Measurements from ENCODE around the gene IL1RAPL1. TPM values are rescaled to one million over a fixed set of nuclear protein-coding genes. Genes with fewer than 3 reads are reported as not detected.

Gene IL1RAPL1
- total RNA-seq, 4 donors from 2014 or later = 0.16 to 0.46 TPM; not detected in 2

DNA sequence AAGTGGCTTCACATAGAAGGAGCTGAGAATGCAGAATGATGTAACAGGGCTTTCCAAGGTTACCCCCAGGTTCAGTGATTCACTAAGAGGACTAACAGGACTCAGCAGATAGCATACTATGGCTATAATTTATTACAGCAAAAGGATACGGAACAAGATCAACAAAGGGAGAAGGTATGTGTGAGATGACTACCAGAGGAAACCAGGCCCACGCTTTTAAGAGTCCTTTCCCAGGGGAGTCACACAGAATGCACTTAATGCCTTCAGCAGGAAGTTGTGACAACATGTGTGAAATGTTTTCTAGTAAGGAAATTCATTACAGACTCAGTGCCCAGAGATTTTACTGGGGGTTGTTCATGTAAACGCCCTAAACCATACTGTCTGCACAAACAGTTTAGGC is 1254.5 kb downstream of the IL1RAPL1 start:
- ATAC-seq (no peak), DNase-seq (no peak)
- TF ChIP-seq POLR2A (IDR thresholded peaks at IDR 0.05) = no peak
- TF ChIP-seq, protein P1, sequence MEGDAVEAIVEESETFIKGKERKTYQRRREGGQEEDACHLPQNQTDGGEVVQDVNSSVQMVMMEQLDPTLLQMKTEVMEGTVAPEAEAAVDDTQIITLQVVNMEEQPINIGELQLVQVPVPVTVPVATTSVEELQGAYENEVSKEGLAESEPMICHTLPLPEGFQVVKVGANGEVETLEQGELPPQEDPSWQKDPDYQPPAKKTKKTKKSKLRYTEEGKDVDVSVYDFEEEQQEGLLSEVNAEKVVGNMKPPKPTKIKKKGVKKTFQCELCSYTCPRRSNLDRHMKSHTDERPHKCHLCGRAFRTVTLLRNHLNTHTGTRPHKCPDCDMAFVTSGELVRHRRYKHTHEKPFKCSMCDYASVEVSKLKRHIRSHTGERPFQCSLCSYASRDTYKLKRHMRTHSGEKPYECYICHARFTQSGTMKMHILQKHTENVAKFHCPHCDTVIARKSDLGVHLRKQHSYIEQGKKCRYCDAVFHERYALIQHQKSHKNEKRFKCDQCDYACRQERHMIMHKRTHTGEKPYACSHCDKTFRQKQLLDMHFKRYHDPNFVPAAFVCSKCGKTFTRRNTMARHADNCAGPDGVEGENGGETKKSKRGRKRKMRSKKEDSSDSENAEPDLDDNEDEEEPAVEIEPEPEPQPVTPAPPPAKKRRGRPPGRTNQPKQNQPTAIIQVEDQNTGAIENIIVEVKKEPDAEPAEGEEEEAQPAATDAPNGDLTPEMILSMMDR (IDR thresholded peaks at IDR 0.05 in 4 of 5, conservative IDR thresholded peaks at IDR 0.05 in 1 of 5) = no peak
- no peak overlapping the region for H3K27ac ChIP-seq
- in situ Hi-C loops (cut with MboI; ENCODE audit: low sequenced_read_pairs in 4 of 4) = no loop called here
- no peaks in the 10 kb centered on the region for H3K27me3 ChIP-seq
- H3K4me1 ChIP-seq = no peaks in the 10 kb centered on the region
- intact Hi-C loops (cut with DNase I; ENCODE audit: low total_unique reads) = no loop called here
- no peak overlapping the region for H3K4me3 ChIP-seq
- H3K36me3 ChIP-seq = no peaks in the 10 kb centered on the region
- no peaks in the 10 kb centered on the region for H3K9me3 ChIP-seq

DNA sequence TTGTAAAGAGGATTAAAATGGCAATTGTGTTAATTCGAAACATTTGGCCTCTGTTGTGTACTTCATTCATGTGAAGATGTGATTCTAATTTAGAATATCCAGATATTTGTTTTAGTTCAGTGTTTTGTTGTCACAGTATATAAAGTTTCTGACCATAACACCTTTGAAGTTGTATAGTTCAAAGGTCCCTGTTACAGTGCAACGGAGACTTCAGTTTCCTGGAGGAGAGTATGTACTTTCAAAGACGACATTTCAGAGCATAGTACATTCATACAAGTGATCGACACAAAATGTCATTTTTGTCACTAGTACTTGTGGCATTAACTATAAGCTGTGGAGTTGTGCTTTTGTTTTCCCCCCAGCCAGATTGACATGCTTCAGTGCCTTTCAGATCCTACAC is 1255.3 kb downstream of the IL1RAPL1 start:
- Histone ChIP-seq H3K36me3 (no peaks in the 10 kb centered on the region), H3K27me3 (no peaks in the 10 kb centered on the region), H3K9me3 (no peaks in the 10 kb centered on the region), H3K4me3 (no peak overlapping the region), H3K27ac (no peak overlapping the region), H3K4me1 (no peaks in the 10 kb centered on the region)
- DNase-seq (no peak), ATAC-seq (no peak)
- in situ Hi-C loops (cut with MboI; ENCODE audit: low sequenced_read_pairs in 4 of 4) = no loop called here
- intact Hi-C loops (cut with DNase I; ENCODE audit: low total_unique reads) = no loop called here
- TF ChIP-seq, protein P1 (IDR thresholded peaks at IDR 0.05 in 4 of 5, conservative IDR thresholded peaks at IDR 0.05 in 1 of 5) = no peak
- no peak for TF ChIP-seq POLR2A (IDR thresholded peaks at IDR 0.05)

DNA sequence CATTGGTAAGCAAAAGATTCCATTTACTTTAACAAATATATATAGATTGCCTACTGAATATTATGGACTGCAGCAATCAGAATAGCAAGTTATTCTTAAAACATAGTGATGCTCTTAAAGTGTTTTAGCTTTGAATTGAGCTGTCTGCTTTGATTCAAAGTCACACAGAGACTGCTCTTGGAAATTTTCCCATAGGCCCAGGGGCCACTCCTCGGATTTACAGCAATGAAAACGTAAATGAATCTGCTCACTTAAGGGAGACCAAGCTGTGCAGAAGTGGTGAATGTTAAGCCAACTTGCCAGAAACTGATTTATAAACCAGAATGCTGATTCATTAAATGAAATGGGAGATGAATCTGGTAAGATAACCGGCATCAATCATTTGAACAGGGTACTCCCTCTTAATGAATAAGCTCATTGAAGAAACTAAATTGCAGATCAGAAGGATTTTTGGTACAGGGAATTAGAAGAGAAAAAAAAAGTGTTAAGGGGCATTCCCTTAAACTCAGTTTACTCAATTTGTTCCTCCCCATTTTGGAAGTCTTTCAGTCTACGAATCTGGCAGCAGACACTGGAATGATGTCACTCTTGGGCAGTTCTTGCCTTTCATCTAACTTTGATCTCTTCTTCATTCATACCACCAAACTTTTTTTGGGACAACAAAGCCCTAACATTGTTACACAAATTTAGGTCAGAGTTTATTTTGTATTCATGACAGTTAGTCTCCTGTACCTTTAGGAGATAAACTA is 1264.8 kb downstream of the IL1RAPL1 start:
- DNase-seq = no peak
- Histone ChIP-seq H3K9me3 (no peaks in the 10 kb centered on the region), H3K27ac (no peak overlapping the region), H3K27me3 (no peaks in the 10 kb centered on the region), H3K4me3 (no peak overlapping the region), H3K36me3 (no peaks in the 10 kb centered on the region), H3K4me1 (no peaks in the 10 kb centered on the region)
- in situ Hi-C loops (cut with MboI; ENCODE audit: low sequenced_read_pairs in 4 of 4) (no loop called here), intact Hi-C loops (cut with DNase I; ENCODE audit: low total_unique reads) (no loop called here)
- TF ChIP-seq, protein P1 (IDR thresholded peaks at IDR 0.05 in 4 of 5, conservative IDR thresholded peaks at IDR 0.05 in 1 of 5) = no peak
- no peak for TF ChIP-seq POLR2A (IDR thresholded peaks at IDR 0.05)
- no peak for ATAC-seq

DNA sequence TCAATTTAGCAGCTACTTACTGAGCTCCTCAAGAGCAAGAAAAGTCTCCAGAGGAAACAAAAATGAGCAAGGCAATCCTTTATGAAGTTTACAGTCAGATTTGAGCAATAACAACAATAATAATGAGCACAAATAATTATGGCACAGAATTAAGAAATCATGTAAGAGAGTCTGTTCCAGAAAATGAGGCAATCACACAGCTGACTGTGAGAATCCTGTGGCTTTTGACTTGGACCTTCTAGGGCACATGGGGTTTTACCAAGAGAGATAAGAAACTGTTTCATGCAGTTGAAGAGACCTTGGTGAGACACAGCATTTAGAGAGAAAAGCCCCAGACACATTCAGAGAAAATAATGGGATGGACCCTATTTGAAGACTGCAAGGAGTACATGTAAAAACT is 1265.5 kb downstream of the IL1RAPL1 start:
- H3K27me3 ChIP-seq = no peaks in the 10 kb centered on the region
- ATAC-seq (no peak), DNase-seq (no peak)
- no peaks in the 10 kb centered on the region for H3K36me3 ChIP-seq
- TF ChIP-seq POLR2A (IDR thresholded peaks at IDR 0.05) = no peak
- TF ChIP-seq, protein P1 (IDR thresholded peaks at IDR 0.05 in 4 of 5, conservative IDR thresholded peaks at IDR 0.05 in 1 of 5) = no peak
- intact Hi-C loops (cut with DNase I; ENCODE audit: low total_unique reads) (no loop called here), in situ Hi-C loops (cut with MboI; ENCODE audit: low sequenced_read_pairs in 4 of 4) (no loop called here)
- no peak overlapping the region for H3K27ac ChIP-seq
- H3K9me3 ChIP-seq = no peaks in the 10 kb centered on the region
- no peak overlapping the region for H3K4me3 ChIP-seq
- no peaks in the 10 kb centered on the region for H3K4me1 ChIP-seq

DNA sequence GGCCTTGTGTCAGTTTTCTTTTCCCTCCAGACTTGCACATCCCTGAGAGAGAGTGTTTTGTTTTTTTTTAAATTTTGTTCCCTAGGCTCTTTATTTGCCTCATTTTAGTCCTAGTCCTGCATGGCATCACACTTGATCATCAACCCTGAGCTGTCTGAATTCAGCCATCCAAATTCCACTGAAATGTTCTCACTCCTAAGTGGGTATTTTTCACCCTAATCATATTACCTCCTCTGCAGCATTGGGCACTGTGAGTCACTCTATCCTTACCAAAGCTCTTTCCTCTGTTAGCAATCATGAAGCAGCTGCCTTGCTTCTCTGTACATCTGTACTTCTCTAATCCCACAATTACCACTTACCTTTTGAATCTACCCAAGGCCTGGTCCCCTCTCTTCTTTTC is 1271.5 kb downstream of the IL1RAPL1 start:
- DNase-seq = no peak
- in situ Hi-C loops (cut with MboI; ENCODE audit: low sequenced_read_pairs in 4 of 4) = no loop called here

More for the DNA sequence above, 1271.5 kb downstream of the IL1RAPL1 start:
- Histone ChIP-seq H3K27ac (no peak overlapping the region), H3K4me3 (no peak overlapping the region), H3K27me3 (no peaks in the 10 kb centered on the region), H3K36me3 (no peaks in the 10 kb centered on the region), H3K9me3 (no peaks in the 10 kb centered on the region), H3K4me1 (no peaks in the 10 kb centered on the region)
- no peak for ATAC-seq
- TF ChIP-seq POLR2A (IDR thresholded peaks at IDR 0.05) = no peak
- intact Hi-C loops (cut with DNase I; ENCODE audit: low total_unique reads) = no loop called here

Data from gastrocnemius medialis (tissue), 4 donors.